Islet of Langerhans (tissue), 1 donor: ENCODE results near the gene PGF.

Source experiments
- FAIRE-seq: peaks from one replicate; lab custom pipeline; 2011; peaks lifted over from hg19 to GRCh38; lab: Jason Lieb, UNC

The PGF gene

DNA sequence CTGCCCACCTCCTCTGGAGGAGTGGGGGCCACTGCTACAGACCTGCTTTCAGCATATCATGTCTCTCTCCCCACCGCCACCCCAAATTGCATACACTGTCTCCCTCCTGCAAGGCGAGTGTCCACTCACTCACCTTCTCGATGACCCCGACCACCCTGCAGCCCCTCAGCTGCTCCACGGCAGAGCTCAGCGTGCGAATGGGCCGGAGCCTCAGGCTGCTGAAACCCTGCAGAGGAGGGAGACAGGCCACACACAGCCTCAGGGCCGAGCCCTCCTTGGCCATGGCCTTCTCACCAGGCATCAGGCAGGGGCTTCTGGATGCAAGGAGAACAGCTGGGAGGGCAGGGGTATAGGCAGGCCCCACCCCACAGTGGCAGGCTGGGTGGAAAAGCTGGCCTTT lies 37.0 kb downstream of the PGF start:
- FAIRE-seq, result no peak

DNA sequence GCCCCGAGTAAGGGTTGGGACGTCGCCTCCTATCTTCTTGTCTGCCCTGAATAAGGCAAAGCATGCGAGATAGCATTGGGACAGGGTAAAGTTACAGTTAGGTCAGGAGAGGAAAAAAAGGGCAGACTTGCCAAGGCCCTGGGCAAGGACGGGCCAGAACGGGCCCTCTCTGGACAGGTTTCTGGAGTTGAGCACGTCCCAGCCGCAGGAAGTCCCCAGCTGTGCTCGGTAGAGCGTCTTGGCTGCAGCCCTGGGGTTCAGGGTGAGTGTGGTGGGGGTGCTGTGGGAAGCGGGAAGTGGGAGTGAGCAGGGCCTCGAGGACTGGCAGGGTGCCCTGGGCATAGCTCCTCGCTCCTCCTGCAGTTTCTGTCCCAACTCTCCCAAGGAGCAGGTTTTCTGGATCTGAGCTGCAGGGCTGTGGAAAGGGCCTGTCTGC lies 37.7 kb downstream of the PGF start:
- FAIRE-seq, result no peak

DNA sequence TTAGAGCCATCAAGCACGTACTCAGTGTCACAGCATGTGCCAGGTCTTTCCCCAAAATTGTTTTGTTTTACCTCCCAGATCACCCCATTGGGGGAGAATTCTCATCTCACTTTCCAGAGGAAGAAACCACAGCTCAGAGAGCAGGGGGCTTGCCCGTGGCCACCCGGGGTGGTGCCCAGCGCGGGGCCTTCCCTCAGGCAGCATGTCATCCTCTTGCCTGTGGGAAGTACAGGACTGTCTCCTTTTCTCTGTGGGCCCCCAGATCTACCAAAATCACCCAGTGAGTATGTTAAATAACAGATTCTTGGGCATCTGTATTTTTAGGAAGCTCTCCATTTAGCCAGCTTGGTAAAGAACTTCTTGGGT lies 38.2 kb downstream of the PGF start:
- FAIRE-seq, result no peak

DNA sequence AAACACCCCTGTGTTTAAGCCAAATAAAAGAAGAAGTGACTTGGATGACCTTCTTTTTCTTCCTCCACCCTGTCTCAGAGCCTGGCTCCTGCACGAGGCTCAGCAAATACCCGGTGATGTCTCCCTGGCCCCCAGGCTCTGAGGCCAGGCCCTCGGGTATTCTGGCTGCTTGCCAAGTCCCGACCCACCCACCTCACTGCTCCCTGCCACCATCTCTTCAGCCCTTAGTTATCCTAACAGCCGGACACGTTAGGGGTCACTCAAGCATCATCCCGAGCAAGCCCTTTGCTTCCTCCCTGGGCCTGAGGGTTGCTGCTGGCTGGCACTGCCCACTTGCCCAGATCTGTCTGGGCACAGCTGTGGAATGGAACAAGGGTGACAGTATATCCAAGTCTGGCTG lies 39.6 kb downstream of the PGF start:
- no peak for FAIRE-seq

DNA sequence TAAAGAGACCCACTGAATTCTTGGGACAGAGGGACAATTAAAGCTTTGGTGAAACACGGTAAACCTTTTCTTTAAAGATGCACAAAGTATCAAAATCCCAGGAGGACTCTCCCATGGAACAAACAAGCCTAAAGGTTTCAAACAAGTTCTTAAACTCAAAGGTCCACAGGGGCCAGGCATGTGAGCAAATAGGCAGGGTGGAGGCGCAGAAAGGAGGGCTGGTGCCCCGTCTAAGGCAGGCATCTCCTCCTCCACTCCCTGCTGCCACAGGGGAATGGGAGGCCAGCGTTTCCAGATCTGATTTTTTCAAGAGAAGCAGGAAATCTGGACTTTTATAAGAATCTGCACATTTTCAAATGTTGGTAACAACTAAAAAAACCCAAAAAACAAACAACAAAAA lies 40.0 kb downstream of the PGF start:
- FAIRE-seq, result no peak

DNA sequence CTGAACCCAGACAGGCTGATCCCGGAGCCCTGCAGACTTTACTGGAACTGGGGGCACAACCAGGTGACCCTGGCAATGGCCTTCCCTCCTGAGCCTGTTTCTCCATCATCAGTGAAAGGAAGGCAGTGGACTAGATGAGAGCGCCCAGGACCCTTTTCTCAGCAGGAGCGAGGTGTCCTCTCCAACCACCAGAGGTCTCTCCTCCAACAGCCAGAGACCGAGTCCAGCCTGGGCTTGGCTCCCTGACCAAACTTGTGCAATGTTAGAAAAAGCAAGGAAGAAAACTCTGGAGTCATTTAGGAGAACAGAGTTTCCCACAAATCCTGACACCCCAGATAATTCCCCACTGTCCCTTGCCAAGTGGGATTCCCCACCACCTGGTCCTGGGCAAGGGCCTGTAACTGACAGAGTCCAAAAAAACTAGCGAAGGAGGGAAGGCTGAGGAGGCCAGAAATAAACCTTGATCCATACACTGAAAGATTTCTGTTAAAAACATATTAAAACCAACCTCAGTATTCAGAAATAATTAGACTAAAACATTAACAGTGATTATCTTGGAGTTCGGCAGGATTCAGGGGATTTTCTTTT lies 41.3 kb downstream of the PGF start:
- no peak for FAIRE-seq

DNA sequence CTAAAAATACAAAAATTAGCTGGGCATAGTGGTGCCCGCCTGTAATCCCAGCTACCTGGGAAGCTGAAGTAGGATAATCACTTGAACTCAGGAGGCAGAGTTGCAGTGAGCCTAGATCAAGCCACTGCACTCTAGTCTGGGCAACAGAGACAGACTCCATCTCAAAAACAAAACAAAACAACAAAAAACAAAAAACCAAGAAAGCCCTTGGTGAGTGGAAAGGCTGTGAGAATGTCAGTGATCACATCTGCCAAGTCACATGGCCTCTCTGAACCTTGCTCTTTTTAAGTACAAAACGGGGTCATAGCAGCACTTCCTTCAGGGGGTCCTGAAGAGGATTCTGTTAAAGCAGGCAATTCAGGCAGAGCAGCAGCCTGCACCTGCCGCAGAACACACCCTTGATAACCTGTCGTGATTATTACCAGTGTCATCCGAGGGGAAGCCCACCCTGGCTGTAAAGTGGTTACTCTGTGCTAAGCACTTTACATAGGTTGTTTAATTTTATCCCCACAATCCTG lies 41.9 kb downstream of the PGF start:
- no peak for FAIRE-seq

DNA sequence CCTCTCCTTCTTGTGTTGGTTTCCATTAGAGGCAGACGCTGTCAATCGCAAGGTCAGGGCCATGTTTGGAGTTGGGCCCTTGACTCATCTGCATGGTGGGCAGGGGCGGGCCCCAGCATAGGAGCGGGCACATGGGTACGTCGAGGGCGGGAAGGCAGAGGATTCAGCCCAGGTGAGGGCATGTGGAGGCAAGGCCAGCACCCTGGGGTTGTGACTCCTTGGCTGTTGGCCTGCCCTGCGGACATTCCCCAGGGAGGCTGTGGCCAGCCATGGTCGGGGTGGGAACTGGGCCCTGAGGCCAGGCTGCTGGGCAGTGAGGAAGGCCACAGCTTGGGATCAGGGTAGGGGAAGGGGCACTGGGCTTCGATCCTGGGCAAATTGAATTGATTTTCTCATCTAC lies 42.6 kb downstream of the PGF start:
- FAIRE-seq, result no peak

DNA sequence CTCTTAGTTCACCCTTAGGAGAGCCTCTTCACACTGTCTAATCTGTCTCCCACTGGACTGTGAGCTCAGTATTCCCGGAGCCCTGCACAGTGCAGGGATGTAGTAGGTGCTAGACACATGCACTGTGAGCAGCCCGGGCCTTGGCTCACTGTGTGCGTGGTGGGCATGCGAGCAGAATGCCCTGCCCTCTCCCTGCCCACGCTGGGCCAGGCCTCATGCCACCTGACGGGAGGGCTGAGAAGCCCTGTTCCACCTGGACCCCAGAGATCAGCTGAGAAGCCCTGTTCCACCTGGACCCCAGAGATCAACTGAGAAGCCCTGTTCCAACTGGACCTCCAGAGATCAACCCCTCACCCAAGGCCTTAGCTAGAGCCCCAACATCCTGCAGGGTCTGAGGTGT lies 43.3 kb downstream of the PGF start:
- no peak for FAIRE-seq

DNA sequence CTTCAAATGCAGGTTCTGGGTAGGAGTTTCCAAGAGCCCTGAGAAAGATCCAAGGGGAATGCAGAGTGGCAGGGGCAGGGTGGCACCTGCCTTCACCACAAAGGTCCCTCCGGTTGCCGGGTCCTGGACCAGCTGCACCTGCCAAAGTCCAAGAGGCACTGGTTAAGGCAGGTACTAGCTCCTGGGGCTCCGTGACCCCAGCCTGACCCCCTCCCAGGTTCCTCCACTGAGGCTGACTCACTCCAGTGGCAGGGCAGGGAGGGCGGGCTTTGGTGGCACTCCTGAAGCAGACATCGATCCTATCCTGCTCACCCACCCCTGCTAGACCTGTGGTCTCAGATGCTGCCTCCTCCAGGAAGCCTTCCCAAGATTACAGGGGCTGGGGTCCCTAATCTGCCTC lies 43.7 kb downstream of the PGF start:
- no peak for FAIRE-seq

DNA sequence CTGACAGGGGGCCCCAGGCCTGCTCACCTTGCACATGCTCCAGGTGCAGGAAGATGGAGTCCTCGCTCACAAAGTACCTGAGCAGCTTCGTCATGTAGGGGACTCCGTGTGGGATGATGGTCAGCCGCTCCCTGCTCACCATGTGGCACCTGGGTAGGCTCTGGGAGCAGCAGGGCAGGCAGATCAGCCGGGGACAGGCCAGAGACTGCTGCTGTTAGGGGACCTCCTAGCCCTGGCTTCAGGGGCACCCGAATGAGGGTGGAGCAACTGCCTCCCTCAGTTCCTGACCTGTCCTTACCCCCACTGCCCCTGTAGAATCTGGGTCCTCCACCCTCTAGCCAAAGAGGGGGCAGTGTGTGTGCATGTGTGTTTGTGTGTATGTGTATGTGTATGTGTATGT lies 44.2 kb downstream of the PGF start:
- FAIRE-seq, result no peak

DNA sequence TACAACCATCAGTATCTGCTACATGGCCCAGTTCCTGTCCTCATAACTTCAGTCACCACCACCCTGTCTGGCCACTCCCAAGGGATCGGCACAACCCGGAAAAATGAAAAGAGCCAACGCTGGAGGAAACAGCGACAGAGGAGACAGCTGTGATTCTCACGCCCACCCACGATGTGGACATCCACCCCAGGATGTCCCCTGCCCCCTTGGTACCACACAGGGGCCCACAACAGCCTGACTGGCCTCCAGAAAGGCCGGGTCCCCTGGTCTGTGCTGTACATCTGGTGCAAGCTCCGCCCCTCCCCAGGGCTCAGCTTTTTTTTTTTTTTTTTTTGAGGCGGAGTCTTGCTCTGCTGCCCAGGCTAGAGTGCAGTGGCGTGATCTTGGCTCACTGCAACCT lies 44.8 kb downstream of the PGF start:
- no peak for FAIRE-seq

DNA sequence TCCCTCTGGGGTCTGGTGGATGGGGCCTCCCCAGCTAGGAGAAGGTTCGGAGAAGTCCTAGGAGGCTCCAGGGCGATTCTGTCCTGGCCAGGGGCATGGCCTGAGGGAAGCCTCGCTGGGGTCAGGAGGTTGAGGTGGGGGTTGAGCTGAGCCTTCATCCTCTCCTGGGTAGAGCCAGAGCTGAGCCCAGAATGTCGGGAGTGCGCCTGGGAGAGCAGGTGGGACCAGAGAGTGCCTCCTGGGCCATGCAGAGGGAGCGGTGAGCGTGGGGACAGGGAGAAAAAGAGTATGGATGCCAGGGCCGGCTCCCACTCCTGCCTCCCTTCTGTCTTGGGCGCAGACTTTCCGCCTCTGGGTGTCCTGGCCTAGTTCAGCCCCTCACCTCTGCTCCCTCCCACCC lies 45.5 kb downstream of the PGF start:
- FAIRE-seq, result no peak

DNA sequence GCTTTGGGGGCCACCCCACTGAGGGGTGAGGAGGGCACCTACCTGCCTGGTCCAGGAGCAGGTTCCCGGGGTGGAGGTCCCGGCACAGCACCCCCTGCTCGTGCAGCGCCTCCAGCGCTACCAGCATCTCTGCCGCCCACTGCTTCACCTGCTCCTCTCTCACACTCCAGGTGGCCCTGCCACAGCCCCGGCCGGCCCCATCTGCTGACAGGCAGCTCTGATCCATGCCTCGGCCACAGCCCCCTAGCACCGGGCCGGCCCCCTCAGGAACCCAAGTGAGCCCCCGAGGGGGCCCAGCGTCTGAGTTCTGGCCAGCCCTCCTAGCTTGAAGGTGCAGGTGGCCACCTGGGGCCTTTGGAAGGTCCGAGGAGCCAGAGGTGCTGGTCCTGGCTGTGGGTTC lies 45.9 kb downstream of the PGF start:
- FAIRE-seq, result no peak

DNA sequence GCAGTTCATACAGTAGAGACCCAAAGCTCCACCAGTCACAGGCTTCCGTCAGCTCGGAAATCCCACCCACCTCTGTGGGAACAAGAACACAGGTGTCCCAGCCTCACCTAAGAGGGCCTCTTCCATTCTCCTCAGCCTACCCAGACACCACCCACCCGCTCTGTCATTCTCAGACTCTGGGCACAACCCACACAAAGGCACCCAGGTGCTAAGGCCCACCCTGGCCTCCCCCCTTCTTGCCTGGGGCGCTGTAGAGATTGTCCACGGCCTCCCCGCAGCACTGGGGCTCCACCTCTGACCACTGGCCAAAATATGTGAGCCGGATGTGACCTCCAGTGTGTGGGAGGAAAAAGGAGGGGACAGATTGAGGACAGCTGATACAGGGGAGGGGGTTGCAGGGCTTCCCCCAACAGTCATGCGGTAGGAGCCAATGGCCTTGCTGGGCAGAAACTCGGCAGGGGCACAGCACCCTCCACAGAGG lies 46.5 kb downstream of the PGF start:
- no peak for FAIRE-seq

DNA sequence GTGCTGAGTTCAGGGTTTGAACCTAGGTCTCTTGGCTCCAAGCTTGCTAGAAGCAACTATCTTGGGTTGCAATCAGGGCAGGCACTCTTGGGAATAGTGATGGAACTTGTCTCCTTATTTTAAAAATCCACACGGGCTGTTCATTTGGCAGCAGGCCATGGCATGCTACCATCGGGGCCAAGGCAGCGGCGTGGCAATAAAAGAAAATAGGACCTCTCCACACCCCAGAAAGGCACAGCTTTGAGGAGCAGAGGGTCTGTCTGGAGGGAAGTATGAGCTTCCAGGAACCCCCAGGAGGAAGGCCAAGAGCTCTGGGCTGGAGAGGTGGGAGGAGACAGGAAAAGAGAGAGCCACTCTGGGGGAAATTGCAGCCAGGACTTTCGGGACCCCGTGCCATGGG lies 47.7 kb downstream of the PGF start:
- no peak for FAIRE-seq

DNA sequence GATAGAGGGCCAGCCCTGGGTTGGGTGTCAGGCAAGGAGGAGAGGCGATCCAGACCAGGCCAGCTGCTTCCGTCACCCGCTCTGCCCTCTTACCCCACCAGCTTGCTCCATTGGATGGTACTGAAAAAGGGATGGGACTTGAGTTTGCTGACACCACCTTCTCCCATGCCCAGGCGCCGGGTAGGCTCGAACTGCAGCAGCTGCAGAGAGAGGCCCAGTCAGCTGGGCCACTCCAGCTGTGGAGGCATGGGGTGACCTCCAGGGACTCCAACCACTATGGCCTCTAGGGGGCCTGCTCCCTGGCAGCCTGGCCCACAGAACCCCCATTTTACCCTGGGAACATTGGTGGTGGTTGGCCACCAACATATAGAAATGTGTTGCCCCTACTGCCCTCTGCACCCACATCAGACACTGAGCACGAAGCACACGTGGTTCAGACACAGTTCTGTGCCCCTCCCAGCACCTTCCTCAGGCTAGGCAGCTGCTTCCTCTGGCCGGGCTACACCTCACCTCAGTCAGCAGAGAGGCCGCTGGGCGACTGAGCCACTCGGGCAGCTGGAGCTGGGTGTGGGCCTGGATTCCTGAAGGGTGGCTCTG lies 48.4 kb downstream of the PGF start:
- FAIRE-seq, result no peak

DNA sequence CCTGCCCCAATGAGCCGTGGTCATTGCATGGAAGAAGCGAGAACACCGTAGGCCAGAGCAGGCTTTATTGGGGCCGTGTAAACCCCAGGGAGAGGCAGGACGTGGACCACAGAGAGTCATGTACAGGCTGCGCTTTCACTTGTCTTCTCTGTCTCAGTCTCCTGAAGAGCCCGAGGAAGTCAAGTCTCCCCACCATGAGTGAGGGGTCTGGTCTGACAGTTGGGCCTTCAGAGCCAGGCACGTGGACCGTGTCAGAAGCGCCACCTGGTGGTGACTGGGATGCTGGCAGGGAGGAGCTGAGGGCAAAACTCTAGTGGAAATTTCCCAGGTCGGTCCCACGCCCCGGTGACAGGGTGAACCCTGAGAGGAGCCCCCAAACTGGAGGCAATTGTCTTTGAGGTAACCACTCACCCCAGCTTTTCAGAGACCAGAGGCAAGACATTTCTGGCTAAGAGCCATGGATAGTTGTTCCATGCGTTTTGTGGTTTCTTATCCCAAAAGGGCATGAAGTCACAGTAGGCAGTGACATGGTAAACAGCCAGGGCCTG lies 49.7 kb downstream of the PGF start:
- FAIRE-seq, result no peak

DNA sequence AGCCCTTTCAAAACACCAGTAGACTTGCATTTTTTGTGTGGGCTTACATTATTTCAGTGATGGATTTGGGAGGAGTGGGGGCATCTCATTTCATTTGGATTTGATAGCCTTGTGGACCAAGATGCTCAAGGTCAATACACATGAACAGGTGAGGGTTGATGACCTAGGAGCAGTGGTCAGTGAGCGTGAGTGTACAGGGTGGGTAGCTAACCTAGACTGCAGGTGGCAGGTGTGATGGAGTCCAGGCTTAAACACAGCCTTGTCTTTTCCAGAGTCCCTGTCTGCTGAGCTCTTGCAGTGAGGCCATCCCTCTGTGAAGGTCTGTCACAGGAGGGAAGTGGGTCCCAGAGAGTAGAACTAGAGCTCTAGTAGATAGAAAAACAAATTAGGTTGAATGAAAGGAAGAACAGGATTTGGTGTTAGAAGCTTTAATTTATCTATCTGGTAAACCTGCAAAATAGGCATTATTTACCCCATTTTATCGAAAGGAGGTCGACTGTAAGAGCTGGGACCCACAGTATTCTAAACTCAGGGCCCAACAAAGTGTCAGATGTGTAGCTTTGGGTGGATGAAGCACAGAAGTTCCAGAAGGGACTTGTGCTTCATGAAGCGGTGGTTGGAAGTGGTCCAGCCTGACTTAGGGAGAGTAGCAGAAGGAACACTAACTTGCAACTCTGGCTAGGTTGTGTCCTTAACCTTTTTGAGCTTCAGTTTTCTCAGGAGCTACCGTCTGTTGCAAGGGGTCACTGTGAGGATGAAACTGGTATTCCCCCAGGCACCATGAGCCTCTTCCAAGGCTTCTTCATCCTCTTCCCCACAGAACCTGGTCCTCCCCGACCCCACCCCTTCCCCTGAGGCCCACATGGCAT lies 50.5 kb downstream of the PGF start:
- FAIRE-seq, result no peak

DNA sequence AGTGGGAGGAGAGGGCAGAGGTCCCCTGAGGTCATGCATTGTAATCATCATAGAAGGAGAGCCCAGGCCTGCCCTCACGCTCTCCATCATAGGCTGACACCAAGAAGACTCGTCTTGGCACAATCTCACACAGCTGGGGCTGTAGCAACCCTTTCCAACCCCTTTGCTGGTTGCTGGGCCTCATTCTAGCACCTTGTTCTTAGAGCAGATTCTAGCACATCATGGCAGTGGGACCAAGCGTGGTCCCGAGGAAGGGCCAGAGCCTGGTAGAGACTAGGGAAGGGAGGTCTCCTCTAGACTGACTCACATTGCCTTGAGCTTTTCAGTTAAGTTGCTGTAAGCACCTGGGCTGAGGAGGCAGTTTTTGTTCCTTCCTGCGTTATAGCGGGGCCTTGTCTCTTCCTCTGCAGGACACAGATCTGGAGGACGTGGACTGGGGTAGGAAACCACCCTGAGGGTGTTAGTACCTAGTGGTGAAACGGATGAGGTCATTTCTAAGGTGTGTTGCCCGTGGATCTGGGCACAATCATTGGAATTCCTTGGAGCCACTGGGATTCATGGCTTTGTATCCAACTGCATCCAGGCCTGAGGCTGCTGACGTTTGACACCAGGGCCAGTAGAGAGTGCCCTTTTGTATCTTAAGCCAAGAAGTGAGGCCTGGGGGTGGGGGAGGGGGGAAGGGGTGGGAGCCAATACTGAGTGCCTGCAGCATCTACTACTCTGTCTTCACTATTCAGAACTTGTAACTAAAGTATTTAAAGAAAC lies 52.3 kb downstream of the PGF start:
- FAIRE-seq, result no peak

DNA sequence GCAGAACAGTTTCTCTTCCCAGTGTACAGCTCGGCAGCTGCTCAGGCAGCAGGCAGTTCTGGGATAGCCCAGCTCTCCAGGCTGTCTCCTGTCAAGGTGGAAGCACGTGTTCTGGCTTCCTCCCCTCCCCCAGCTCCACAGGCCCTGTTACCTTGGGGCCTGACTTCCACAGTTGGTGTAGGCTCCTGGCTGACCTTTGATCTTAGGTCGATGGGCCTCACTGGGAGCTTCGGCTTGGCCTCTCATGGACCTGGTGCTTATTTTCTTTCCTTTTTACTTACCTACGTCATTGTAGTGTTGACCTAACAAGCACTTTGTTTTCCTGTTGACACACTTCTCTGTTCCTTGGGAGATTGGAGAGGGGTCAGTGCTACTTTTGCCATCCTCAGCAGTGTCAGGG lies 56.7 kb downstream of the PGF start:
- no peak for FAIRE-seq

DNA sequence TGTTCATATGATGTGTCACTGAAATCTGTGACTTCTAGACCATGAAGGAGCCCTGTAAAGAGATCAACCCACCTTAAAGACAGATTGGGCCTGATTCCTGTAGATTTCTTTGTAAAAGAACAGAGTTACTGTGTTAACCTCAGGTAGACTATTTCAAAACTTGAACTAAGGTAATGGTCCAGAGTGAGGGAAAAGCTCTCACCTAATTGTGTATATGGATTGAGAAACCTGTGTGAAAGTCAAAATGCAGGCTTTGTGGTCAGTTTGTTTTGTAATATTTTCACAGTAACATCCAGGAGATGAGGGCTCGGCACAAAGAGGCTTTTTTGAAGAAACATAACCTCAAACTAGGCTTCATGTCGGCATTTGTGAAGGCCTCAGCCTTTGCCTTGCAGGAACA lies 57.3 kb downstream of the PGF start:
- no peak for FAIRE-seq
